A673 (cell line): ENCODE measurements around the gene KIF3A. TPM values are rescaled to one million over a fixed set of nuclear protein-coding genes. Genes with fewer than 3 reads are reported as not detected.

Experiments used
- BruUV-seq: library from RNA; stranded (reverse); fragments of 400-500 nt; replicated peaks from 2 replicates; lab custom pipeline; 2021; lab: Mats Ljungman, UMichigan
- CTCF ChIA-PET: fragments of 300-600 bp; sonication (Branson Sonifier 250); formaldehyde crosslinking; loops from one replicate; lab custom pipeline; 2022; ENCODE audit warnings: antibody characterized with exemption; lab: Charles Lee
- POLR2A ChIA-PET: fragments of 300-600 bp; sonication (Branson Sonifier 250); formaldehyde crosslinking; loops from one replicate; lab custom pipeline; 2022; ENCODE audit warnings: antibody characterized with exemption; ENCODE audit not compliant: low non-redundant PET; lab: Charles Lee
- DNase-seq: peaks from one replicate; pipeline ENCODE4 v3.0.0-alpha.2; 2015; ENCODE audit warnings: low spot score
- H3K27ac ChIP-seq: fragments of 200-600 bp; sonication (generic); 2 replicates; pipeline ENCODE4 v1.5.1; 2016; ENCODE audit warnings: mixed run types, low read depth, mild to moderate bottlenecking, mixed read lengths, antibody characterized with exemption, low read length; ENCODE audit not compliant: poor library complexity, severe bottlenecking
- H3K27me3 ChIP-seq: fragments of 200-600 bp; sonication (generic); replicated peaks from 2 replicates; pipeline ENCODE4 v1.6.1; 2017; ENCODE audit warnings: mixed run types, low read depth, mild to moderate bottlenecking, mixed read lengths, antibody characterized with exemption, low read length; ENCODE audit not compliant: insufficient read depth, poor library complexity
- H3K36me3 ChIP-seq: fragments of 200-600 bp; sonication (generic); 2 replicates; pipeline ENCODE4 v1.6.1; 2016; ENCODE audit warnings: mixed run types, mild to moderate bottlenecking, mixed read lengths, antibody characterized with exemption, low read length; ENCODE audit not compliant: insufficient read depth, poor library complexity, severe bottlenecking
- H3K4me1 ChIP-seq: fragments of 200-600 bp; sonication (generic); 2 replicates; pipeline ENCODE4 v1.6.1; 2017; ENCODE audit warnings: mixed run types, mild to moderate bottlenecking, mixed read lengths, antibody characterized with exemption, low read length; ENCODE audit not compliant: insufficient read depth, poor library complexity, severe bottlenecking
- H3K4me3 ChIP-seq: fragments of 200-600 bp; sonication (generic); 2 replicates; pipeline ENCODE4 v1.5.1; 2016; ENCODE audit warnings: low read depth, mixed run types, mild to moderate bottlenecking, mixed read lengths, low read length; ENCODE audit not compliant: poor library complexity, severe bottlenecking
- H3K9me3 ChIP-seq: fragments of 200-600 bp; sonication (generic); 2 replicates; pipeline ENCODE4 v1.6.1; 2016; ENCODE audit warnings: mixed run types, low read depth, mild to moderate bottlenecking, mixed read lengths, antibody characterized with exemption, low read length; ENCODE audit not compliant: poor library complexity, severe bottlenecking
- EZH2 ChIP-seq: fragments of 200-600 bp; sonication (generic); IDR thresholded peaks from 2 replicates; pipeline ENCODE4 v1.6.1; 2017; ENCODE audit warnings: borderline replicate concordance, low read depth, mild to moderate bottlenecking, mixed read lengths, antibody characterized with exemption, low read length; ENCODE audit not compliant: poor library complexity, severe bottlenecking
- intact Hi-C: fragments of 100-400 bp; cut with micrococcal nuclease; formaldehyde crosslinking; loops from one replicate; pipeline ENCODE4 v1.10.0; 2022; ENCODE audit not compliant: unreplicated experiment
- total RNA-seq: library from RNA; stranded (reverse); gene quantifications from 2 replicates; pipeline ENCODE4 v1.2.3, GENCODE V29; 2021
- TF ChIP-seq, protein P1 (sequence below): fragments of 300-800, 200-600 bp; sonication (generic); conservative IDR thresholded peaks from 2 replicates; pipeline ENCODE4 v1.5.1; 2017; ENCODE audit warnings: low read depth, mild to moderate bottlenecking, antibody characterized with exemption, low read length, moderate library complexity, mixed read lengths

Gene KIF3A
- total RNA-seq, 1 experiment from 2014 or later: 19.1 TPM

DNA sequence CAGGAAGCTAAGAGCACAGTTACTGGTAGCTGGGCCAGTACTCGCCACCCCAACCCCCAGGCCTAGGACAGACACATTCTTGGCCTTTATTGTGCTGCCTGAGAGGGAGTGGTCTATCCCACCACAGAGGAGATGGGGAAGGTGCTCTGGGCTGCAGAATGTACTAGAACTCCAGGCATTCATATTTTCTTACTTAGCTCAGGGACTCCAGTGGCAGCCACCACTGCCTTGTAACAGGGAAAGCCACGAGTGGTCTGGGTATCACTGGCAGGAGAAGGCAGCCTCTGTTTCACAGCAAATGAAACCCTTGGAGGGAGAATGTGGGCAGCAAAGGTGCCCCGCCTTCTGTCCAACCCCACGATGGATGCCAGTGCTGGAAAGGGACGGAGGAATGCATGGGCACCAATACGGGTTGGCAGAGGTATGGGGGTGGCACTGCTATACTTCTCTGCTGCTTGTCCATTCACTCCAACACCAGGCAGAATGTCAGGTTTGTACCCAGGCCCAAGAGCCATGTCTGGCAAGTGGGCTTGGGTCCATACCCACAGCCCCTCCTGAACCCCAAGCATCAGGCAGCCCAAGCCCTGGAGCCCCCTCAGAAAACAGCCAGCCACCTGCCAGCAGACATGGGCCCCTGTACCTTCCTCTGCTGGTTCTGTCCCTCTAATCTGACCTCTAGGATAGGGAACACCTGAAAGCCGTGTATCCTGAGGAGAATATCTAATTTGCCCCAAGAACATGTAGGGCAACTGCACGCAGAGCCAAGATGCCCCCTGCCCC lies 35.1 kb upstream of the KIF3A start:
- no peak for DNase-seq
- Histone ChIP-seq H3K36me3 (no peaks in the 10 kb centered on the region), H3K4me3 (no peak overlapping the region), H3K27ac (no peak overlapping the region), H3K27me3 (no peaks in the 10 kb centered on the region), H3K4me1 (peaks cover 6% of the 10 kb centered on the region), H3K9me3 (no peaks in the 10 kb centered on the region)
- intact Hi-C loops: no loop called here
- CTCF ChIA-PET: no interaction called here
- BruUV-seq: no TSS peak
- no peak for TF ChIP-seq EZH2
- TF ChIP-seq, protein P1, sequence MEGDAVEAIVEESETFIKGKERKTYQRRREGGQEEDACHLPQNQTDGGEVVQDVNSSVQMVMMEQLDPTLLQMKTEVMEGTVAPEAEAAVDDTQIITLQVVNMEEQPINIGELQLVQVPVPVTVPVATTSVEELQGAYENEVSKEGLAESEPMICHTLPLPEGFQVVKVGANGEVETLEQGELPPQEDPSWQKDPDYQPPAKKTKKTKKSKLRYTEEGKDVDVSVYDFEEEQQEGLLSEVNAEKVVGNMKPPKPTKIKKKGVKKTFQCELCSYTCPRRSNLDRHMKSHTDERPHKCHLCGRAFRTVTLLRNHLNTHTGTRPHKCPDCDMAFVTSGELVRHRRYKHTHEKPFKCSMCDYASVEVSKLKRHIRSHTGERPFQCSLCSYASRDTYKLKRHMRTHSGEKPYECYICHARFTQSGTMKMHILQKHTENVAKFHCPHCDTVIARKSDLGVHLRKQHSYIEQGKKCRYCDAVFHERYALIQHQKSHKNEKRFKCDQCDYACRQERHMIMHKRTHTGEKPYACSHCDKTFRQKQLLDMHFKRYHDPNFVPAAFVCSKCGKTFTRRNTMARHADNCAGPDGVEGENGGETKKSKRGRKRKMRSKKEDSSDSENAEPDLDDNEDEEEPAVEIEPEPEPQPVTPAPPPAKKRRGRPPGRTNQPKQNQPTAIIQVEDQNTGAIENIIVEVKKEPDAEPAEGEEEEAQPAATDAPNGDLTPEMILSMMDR: no peak
- POLR2A ChIA-PET: no interaction called here

DNA sequence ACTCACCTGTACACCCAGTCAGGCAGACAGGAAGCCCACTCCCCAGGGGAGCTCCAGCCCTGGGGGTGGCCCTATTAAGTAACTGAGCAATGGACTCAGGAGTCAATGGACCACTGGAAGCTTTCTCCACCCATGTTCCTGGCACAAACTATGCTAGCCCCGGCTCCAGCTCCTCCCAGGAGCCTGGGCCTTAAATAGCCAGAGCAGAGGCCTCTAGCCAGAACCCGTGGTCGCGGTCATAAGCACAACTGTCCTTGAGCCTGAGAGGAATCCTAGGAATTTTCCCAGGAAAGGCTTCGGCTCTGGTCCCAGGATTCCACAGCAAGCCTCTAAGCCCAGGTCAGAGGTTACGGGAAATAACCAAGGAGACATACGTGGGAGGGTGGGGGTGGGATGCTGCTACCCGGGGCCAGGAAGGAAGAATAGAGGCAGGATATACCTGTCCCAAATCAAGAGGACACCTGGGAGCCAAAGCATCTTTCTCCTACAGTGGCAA lies 34.2 kb upstream of the KIF3A start:
- CTCF ChIA-PET: no interaction called here

DNA sequence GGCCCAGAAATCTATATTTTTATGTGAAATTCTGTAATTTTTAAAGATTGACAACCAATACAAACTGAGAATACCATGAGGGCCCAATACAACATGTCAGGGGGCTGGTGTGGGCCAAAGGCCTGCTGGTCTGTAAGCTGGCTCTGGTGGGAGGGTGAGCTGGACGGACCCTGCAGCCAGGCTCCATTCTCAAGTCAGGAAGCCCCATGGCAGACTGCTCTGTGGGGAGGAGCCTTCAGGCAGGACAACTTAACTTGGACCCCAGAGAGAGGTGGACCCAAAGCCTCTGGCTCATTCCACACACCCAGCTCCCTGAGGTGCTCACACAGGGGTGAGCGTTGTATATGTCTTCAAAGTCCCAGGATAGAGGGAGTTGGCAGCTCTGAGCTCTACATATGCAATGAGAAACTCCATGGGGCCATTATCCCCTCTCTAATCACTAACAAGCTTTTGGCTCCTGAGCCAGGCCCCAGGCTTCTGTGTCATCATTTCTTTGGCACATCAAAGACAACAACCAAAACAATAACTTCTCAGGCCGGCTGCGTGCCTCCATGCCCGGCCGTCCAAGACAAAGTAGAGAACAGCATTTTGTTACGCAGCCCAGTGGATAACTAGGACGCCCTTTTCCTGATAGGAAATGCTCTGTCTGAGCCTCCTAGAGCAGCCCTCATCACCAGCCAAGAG lies 33.3 kb upstream of the KIF3A start:
- BruUV-seq: no TSS peak
- Histone ChIP-seq H3K36me3 (no peaks in the 10 kb centered on the region), H3K27me3 (no peaks in the 10 kb centered on the region), H3K27ac (no peak overlapping the region), H3K4me1 (peaks cover 2% of the 10 kb centered on the region), H3K9me3 (no peaks in the 10 kb centered on the region), H3K4me3 (no peak overlapping the region)
- no peak for DNase-seq
- no peak for TF ChIP-seq EZH2
- TF ChIP-seq, protein P1: no peak
- POLR2A ChIA-PET: no interaction called here
- intact Hi-C loops: no loop called here
- CTCF ChIA-PET: no interaction called here

More for the DNA sequence above, 34.2 kb upstream of the KIF3A start:
- Histone ChIP-seq H3K27me3 (no peaks in the 10 kb centered on the region), H3K9me3 (no peaks in the 10 kb centered on the region), H3K36me3 (no peaks in the 10 kb centered on the region), H3K27ac (no peak overlapping the region), H3K4me3 (no peak overlapping the region), H3K4me1 (peaks cover 6% of the 10 kb centered on the region)
- TF ChIP-seq, protein P1: no peak
- TF ChIP-seq EZH2: no peak
- intact Hi-C loops: no loop called here
- POLR2A ChIA-PET: no interaction called here
- DNase-seq: no peak
- BruUV-seq: no TSS peak
